Thyroid gland (tissue), 4 donors: ENCODE measurements around the gene VPS52. TPM values are rescaled to one million over a fixed set of nuclear protein-coding genes. Genes with fewer than 3 reads are reported as not detected.

Experiments used
- DNase-seq, 2 donors: peaks; one replicate each; pipeline ENCODE4 v3.0.0-alpha.2; 2019
- H3K27ac ChIP-seq, 3 donors: fragments of 200-600 bp; sonication (generic); 1 replicate in 2 of 3; 2 replicates in 1 of 3; pipeline ENCODE4 v1.5.1; 2016 to 2019; ENCODE audit warnings: mild to moderate bottlenecking in 1 of 3, moderate library complexity in 1 of 3
- H3K27me3 ChIP-seq: fragments of 200-600 bp; sonication (generic); one replicate; pipeline ENCODE4 v1.5.1; 2019
- H3K36me3 ChIP-seq, 2 donors: fragments of 200-600 bp; sonication (generic); one replicate each; pipeline ENCODE4 v1.5.1; 2016 to 2019
- H3K4me1 ChIP-seq, 2 donors: fragments of 200-600 bp; sonication (generic); one replicate each; pipeline ENCODE4 v1.5.1; 2017 to 2019
- H3K4me3 ChIP-seq, 3 donors: fragments of 200-600 bp; sonication (generic); replicated peaks in 1 of 3; 1 replicate in 2 of 3; 2 replicates in 1 of 3; pipeline ENCODE4 v1.5.1; 2016; ENCODE audit warnings: mild to moderate bottlenecking in 1 of 3
- H3K9me3 ChIP-seq: fragments of 200-600 bp; sonication (generic); one replicate; pipeline ENCODE4 v1.5.1; 2017
- POLR2A ChIP-seq, 2 donors: fragments of 450-650 bp; IDR thresholded peaks; one replicate each; pipeline ENCODE4 v1.6.1; 2017; ENCODE audit warnings: antibody characterized with exemption in 2 of 2, mild to moderate bottlenecking in 2 of 2, moderate library complexity in 1 of 2
- WGBS, 2 donors: methylation state at CpG; one replicate each; pipeline ENCODE4 v1.1.5; 2017; 5-methylcytosine and 5-hydroxymethylcytosine counted together
- intact Hi-C: fragments of 100-400 bp; cut with DNase I; formaldehyde crosslinking; loops from one replicate; pipeline ENCODE4 v1.15.1; 2023
- total RNA-seq, 4 donors: library from RNA; depleted of rRNA; stranded (reverse); fragments of >200 nt; gene quantifications; one replicate each; pipeline ENCODE4 v1.2.3, GENCODE V29; 2016
- TF ChIP-seq, protein P1 (sequence below), 6 experiments: fragments of 200-600 bp in 3 of 6; fragments of 450-650 bp in 3 of 6; sonication (generic) in 3 of 6; IDR thresholded peaks; one replicate each; pipeline ENCODE4 v1.5.1; 2016 to 2019; ENCODE audit warnings: antibody characterized with exemption in 6 of 6, mild to moderate bottlenecking in 2 of 6, inconsistent platforms in 1 of 6, moderate library complexity in 1 of 6

The VPS52 gene
- total RNA-seq, 4 donors from 2014 or later = 45.5 to 64.8 (median 54.8) TPM

- intact Hi-C loops = loop anchor here (10.0 kb wide), 1 partner anchor 229 kb away; no protein-coding TSS in a partner anchor
- H3K9me3 ChIP-seq = no peaks in the 10 kb centered on the region
- TF ChIP-seq POLR2A (IDR thresholded peaks at IDR 0.05) = no peak
- TF ChIP-seq, protein P1, sequence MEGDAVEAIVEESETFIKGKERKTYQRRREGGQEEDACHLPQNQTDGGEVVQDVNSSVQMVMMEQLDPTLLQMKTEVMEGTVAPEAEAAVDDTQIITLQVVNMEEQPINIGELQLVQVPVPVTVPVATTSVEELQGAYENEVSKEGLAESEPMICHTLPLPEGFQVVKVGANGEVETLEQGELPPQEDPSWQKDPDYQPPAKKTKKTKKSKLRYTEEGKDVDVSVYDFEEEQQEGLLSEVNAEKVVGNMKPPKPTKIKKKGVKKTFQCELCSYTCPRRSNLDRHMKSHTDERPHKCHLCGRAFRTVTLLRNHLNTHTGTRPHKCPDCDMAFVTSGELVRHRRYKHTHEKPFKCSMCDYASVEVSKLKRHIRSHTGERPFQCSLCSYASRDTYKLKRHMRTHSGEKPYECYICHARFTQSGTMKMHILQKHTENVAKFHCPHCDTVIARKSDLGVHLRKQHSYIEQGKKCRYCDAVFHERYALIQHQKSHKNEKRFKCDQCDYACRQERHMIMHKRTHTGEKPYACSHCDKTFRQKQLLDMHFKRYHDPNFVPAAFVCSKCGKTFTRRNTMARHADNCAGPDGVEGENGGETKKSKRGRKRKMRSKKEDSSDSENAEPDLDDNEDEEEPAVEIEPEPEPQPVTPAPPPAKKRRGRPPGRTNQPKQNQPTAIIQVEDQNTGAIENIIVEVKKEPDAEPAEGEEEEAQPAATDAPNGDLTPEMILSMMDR (IDR thresholded peaks at IDR 0.05) = no peak
- H3K36me3 ChIP-seq = no peaks in the 10 kb centered on the region
- H3K27me3 ChIP-seq = no peaks in the 10 kb centered on the region
- 47 to 48% methylated on average over 1 of the region's 1 CpG for WGBS, 2 donors
- no peak for DNase-seq
- H3K4me3 ChIP-seq = no peak overlapping the region
- H3K27ac ChIP-seq = no peak overlapping the region
- peaks cover 4 to 5% of the 10 kb centered on the region in 2 donors for H3K4me1 ChIP-seq
Measured at GRCh38 chr6:33243476-33243875, 28.2 kb downstream of the VPS52 start.

- TF ChIP-seq, protein P1 (IDR thresholded peaks at IDR 0.05) = no peak
- no peak for TF ChIP-seq POLR2A (IDR thresholded peaks at IDR 0.05)
- Histone ChIP-seq H3K4me3 (no peak overlapping the region), H3K4me1 (no peaks in the 10 kb centered on the region), H3K27ac (no peak overlapping the region), H3K27me3 (no peaks in the 10 kb centered on the region), H3K36me3 (no peaks in the 10 kb centered on the region), H3K9me3 (no peaks in the 10 kb centered on the region)
- intact Hi-C loops = loop anchor here (10.0 kb wide), 1 partner anchor 227 kb away; no protein-coding TSS in a partner anchor
- WGBS, 2 donors = 70 to 79% methylated on average over 3 of the region's 3 CpGs
- DNase-seq = no peak
Measured at GRCh38 chr6:33241968-33242367, 29.7 kb downstream of the VPS52 start.

DNA sequence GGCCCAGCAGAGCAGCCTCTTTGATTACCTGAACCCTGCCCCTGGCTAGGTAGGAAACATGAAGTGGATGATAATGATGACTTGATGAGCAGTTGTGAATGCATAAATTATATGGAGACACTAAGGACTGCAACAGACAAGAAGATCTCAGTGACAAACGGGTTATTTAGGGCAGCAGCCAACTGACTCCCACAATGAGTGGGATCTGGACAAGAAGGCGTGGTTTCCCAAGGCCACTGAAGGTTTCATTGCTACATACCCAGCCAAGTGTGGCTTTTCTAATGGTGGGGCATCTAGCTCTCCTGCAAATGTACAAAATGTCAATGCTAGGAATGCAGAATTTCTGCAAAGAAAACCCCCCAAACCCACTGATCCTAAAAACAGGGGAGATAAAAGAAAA is 33.9 kb downstream of the VPS52 start:
- Histone ChIP-seq H3K27ac (no peak overlapping the region), H3K4me1 (no peaks in the 10 kb centered on the region), H3K27me3 (no peaks in the 10 kb centered on the region), H3K9me3 (no peaks in the 10 kb centered on the region), H3K36me3 (no peaks in the 10 kb centered on the region), H3K4me3 (no peak overlapping the region)
- 63 to 89% methylated on average over 2 of the region's 2 CpGs for WGBS, 2 donors
- TF ChIP-seq, protein P1 (IDR thresholded peaks at IDR 0.05) = no peak
- TF ChIP-seq POLR2A (IDR thresholded peaks at IDR 0.05) = no peak
- intact Hi-C loops = no loop called here
- no peak for DNase-seq

GRCh38 chr6:33236852-33237251 is 34.8 kb downstream of the VPS52 start:
- Histone ChIP-seq H3K4me1 (no peaks in the 10 kb centered on the region), H3K36me3 (no peaks in the 10 kb centered on the region), H3K27ac (no peak overlapping the region), H3K4me3 (no peak overlapping the region), H3K27me3 (no peaks in the 10 kb centered on the region), H3K9me3 (no peaks in the 10 kb centered on the region)
- DNase-seq = no peak
- intact Hi-C loops = no loop called here
- 92 to 93% methylated on average over 6 of the region's 6 CpGs for WGBS, 2 donors
- no peak for TF ChIP-seq POLR2A (IDR thresholded peaks at IDR 0.05)
- TF ChIP-seq, protein P1 (IDR thresholded peaks at IDR 0.05) = no peak

- no peak overlapping the region for H3K4me3 ChIP-seq
- intact Hi-C loops = no loop called here
- no peaks in the 10 kb centered on the region for H3K36me3 ChIP-seq
- H3K4me1 ChIP-seq = no peaks in the 10 kb centered on the region
- H3K27ac ChIP-seq = no peak overlapping the region
- TF ChIP-seq, protein P1 (IDR thresholded peaks at IDR 0.05) = no peak
- TF ChIP-seq POLR2A (IDR thresholded peaks at IDR 0.05) = no peak
- no peaks in the 10 kb centered on the region for H3K9me3 ChIP-seq
- H3K27me3 ChIP-seq = no peaks in the 10 kb centered on the region
- no peak for DNase-seq
Measured at GRCh38 chr6:33236328-33236727, 35.3 kb downstream of the VPS52 start.
